DMS153 treated with DMSO at 0.1 percent for 48 hours (cell line): ENCODE data around the gene DEPDC1B.
"Not testable (repeated sequence)": the region's sequence is repeated elsewhere in the genome, so short reads cannot be mapped to it uniquely, and the experiment has no call there.

ENCODE experiments used
- DNase-seq: peaks from one replicate; lab custom pipeline; 2025; ENCODE audit not compliant: unreplicated experiment; lab: John Stamatoyannopoulos, UW

The DEPDC1B gene

GRCh38 chr5:60700416-60700757 is 421 bp upstream of the DEPDC1B start:
- DNase-seq = no peak

GRCh38 chr5:60699288-60699608 is 718 bp downstream of the DEPDC1B start:
- DNase-seq = no peak

DNA sequence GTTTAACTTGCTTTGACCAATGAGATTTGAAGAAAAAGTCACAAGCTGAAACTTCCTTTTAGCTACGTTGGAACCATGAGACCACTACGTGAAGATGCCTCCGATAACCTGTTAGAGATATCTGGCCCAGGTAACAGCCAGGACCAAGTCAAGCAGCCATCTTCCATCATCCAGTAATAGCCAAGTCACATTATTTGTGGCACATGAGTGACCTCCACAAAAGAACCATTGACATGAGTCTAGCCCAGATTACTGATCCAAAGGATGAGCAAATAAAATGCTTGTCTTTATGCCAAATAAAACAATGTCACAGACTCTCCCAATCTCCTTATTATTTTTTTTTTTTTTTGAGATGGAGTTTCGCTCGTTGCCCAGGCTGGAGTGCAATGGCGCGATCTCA is 1.6 kb downstream of the DEPDC1B start:
- no peak for DNase-seq

DNA sequence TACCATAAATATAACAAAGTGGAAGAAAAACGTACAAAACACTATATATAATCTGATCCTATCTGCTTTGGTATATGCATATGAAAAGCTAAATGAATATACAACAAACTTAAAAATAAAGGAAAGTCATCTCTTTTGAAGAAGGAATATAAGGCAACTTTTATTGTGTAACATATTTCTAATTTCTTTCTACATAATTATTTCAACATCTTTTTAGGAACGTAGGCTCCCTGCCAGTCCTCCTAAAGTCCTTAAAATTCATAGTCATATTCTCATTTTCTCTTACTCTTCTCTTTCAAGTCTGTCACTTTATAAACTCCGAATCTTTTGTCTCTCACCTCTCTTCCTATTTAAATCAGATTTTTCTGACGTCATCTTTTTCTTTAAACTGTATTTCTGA is 9.6 kb downstream of the DEPDC1B start:
- DNase-seq = no peak

DNA sequence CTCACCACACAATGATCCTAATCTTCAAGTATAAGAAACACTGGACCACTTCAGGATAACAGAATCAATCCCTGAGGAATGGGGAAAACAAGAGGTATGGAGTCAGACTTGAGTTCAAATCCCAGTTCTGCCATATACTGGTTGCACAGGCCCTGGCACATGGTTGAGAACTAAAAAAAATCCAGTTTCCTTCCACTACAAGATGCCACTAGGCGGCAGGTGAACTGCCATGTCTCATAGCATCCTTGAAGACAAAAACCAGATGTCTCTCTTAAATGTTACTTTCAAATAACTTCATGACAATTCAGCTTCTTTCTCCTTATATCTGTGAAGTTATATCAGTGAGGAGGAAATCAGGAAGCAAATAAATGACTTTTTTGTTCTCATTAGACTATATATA is 11.0 kb downstream of the DEPDC1B start:
- no peak for DNase-seq

DNA sequence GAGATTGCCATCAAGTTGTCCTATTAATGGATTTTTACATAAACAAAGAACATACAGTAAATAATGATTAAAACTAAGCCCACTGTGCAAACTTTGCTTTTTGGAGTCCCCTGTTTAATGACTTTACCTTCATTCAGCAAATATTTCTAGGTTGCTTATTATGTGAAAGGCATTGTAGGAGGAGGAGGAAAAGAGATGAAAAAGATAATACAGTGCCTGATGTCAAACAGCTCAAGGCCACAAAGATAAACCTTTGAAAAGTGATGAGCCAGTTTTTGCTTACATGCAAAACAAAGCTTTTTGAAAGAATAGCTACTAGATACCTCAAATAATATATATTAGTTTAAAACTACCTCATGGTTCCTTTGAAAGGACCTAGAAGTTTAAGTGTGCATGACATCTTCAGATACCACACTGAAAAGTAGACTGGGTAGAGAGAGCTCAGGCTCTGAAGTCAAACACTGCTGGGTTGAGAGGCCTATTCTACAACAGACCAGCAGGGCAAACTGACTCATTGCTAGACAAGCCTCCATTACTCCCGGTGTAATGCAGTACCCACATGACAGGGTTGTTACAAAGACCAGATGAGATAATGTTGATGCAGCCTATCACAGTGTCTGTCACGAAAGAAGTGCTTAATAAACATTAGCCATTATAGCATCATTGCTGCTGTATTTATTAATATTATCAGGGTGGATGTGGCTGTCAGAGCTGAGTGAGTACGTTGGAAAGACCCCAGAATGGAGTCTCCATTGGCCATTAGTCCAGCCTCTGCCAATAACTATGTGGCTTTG is 11.8 kb downstream of the DEPDC1B start:
- DNase-seq = no peak

- DNase-seq = no peak
Observed at GRCh38 chr5:60686157-60686556, 13.8 kb downstream of the DEPDC1B start.

DNA sequence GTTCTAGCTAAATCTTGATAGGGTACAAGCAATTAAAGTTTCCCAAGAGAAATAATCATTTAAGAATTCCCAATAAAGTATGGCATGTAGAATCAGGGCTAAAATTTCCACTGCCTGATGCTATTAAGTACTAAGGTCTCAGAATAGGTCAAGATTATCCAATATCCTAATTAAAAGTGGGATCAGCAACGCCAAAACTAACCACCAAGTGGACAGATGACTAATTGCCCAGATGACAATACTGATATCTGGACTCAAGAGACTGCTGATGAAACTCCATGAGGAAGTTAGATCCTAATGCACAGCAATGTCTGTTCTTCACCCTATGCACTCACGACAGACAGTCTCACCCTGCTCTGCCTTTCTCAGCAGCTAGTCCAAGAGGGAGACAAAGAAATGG is 14.3 kb downstream of the DEPDC1B start:
- DNase-seq = no peak

DNA sequence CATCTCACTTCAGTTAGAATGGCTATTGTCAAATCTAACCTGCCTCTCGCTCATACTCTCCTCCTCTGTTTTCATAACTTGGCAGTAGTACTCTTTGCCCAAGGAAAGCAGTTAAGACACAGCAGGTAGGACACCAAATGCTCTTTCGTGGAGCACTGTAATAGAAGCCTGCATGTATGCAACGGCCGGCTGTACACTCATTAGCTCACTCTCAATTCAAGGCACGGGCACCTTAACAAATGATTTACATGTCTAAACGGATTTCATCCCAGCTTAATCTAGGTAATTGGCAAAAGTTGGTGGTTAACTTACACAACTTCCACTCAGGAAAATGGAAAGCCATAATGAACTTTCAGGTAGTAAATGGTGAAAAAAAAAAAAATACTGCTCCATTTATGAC is 14.9 kb downstream of the DEPDC1B start:
- no peak for DNase-seq

- not testable (repeated sequence) for DNase-seq
Observed at GRCh38 chr5:60682007-60682406, 18.0 kb downstream of the DEPDC1B start.

DNA sequence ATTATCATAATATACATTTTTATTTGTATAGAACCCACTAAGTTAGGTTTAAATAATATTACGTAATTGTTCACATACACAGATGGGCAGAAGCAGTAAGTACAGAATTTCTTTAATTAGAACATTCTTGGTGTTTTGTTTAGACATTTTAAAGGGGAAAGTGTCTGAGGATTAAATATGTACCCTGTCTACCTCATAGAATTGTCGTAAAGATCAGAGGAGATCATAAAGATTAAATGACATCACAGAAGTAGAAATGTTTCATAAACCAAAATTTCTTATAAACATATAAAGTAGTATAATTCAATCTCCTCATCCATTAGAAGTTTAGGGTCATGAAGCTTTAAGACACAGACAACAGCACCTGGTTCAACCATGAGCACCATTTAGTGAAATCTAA is 20.1 kb downstream of the DEPDC1B start:
- no peak for DNase-seq

GRCh38 chr5:60677850-60678664 is 21.9 kb downstream of the DEPDC1B start:
- no peak for DNase-seq

DNA sequence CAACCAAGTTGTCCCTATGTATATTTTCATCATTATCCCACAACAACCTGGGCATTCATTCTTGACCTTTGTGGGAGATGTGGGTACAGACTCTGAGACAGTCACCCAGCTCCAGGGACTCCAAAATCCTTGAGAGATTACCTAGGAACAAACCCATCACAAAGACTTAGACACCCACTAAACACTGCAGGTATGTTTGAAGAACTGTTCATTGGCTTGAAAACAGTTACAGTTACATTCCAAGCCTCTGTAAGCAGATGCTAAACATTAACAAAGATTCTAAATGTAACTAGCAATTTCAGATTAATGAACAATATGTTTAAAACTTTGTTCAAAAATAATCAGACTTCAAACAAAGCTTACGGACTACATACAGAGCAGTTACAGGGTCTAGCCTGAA is 24.7 kb downstream of the DEPDC1B start:
- no peak for DNase-seq

- DNase-seq = no peak
Observed at GRCh38 chr5:60674251-60675069, 25.5 kb downstream of the DEPDC1B start.

GRCh38 chr5:60673334-60673733 is 26.6 kb downstream of the DEPDC1B start:
- no peak for DNase-seq

GRCh38 chr5:60672693-60673264 is 27.2 kb downstream of the DEPDC1B start:
- DNase-seq = no peak

DNA sequence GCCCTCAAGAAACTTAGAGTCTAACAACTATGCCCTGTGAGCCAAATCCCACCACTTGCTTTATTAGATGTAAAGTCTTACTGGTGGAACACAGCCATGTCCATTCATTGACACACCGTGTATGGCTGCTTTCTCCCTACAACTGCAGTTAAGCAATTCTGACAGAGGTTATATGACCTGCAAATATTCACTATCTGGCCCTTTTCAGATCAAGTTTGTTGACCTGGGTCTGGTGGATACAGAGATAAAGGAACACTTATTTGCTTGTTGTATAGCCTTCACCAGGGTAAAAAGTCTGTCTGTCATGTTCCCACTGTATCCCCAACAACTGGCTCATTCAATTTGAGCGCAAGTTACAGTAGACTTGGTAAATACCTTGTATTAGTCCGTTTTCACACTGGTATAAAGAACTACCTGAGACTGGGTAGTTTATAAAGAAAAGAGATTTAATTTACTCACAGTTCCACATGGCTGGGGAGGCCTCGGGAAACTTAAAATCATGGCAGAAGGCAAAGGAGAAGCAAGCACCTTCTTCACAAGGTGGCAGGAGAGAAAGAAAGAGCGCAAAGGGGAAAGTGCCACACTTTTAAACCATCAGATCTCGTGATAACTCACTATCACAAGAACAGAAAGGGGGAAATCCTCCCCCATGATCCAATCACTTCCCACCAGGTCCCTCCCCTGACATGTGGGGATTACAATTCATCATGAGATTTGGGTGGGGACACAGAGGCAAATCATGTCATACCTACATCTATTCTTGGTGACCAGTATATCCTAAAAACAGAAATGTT is 27.9 kb downstream of the DEPDC1B start:
- no peak for DNase-seq

GRCh38 chr5:60670749-60671148 is 29.2 kb downstream of the DEPDC1B start:
- no peak for DNase-seq

DNA sequence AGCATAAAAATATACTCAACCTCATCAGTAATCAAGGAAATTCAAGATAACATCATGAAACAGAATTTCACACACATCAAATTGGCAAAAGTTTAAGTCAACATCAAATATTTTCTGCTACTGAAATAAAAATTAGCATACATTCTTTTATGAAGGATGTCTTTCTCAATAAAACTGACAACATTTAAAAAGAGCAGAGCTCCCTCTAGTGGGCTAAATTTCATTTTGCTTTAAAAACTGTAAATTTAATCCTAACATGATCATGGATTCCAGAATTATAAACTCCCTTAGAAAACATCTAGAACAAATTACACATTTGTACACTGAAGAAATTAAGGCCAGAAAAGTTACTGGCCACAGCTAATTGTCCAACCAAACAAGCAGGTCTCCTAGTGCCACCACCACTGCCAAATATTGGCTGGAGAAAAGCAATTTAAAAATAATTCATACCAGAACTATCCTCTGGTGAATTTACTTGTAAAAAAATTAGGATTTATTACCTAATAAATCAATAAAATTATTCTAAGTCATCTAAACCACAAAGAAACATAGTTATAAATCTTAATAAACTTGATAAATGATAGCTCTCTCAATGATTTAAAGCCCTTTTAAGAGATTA is 31.2 kb downstream of the DEPDC1B start:
- no peak for DNase-seq
